22Rv1 (cell line): ENCODE results near the gene DDX3X.

Source experiments
- ZFX ChIP-seq: fragments of 450-650 bp; IDR thresholded peaks from 2 replicates; pipeline ENCODE4 v1.6.1; 2017; ENCODE audit warnings: antibody characterized with exemption, borderline replicate concordance
- TF ChIP-seq, protein P1 (sequence below): fragments of 450-650 bp; IDR thresholded peaks from 2 replicates; pipeline ENCODE4 v1.5.1; 2017; ENCODE audit warnings: mild to moderate bottlenecking

GRCh38 chrX:41293269-41293668, 40.7 kb upstream of the DDX3X start:
- TF ChIP-seq, protein P1, sequence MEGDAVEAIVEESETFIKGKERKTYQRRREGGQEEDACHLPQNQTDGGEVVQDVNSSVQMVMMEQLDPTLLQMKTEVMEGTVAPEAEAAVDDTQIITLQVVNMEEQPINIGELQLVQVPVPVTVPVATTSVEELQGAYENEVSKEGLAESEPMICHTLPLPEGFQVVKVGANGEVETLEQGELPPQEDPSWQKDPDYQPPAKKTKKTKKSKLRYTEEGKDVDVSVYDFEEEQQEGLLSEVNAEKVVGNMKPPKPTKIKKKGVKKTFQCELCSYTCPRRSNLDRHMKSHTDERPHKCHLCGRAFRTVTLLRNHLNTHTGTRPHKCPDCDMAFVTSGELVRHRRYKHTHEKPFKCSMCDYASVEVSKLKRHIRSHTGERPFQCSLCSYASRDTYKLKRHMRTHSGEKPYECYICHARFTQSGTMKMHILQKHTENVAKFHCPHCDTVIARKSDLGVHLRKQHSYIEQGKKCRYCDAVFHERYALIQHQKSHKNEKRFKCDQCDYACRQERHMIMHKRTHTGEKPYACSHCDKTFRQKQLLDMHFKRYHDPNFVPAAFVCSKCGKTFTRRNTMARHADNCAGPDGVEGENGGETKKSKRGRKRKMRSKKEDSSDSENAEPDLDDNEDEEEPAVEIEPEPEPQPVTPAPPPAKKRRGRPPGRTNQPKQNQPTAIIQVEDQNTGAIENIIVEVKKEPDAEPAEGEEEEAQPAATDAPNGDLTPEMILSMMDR: peak; percentile 15; the same call in 1 of the 2 replicates
- TF ChIP-seq ZFX: no peak
